Liver (tissue), 9 donors: Measurements from ENCODE around the gene ARHGDIA. TPM values are rescaled to one million over a fixed set of nuclear protein-coding genes. Genes with fewer than 3 reads are reported as not detected.

Experiments used
- DNase-seq: peaks from one replicate; pipeline ENCODE4 v3.0.0-alpha.2; 2017; ENCODE audit warnings: low spot score
- H3K27ac ChIP-seq, 2 donors: one replicate each; pipeline ENCODE4 v1.7.0; 2013; ENCODE audit warnings: inconsistent platforms in 2 of 2, low read length in 2 of 2, control low read depth in 1 of 2, low read depth in 1 of 2, mild to moderate bottlenecking in 1 of 2
- H3K27me3 ChIP-seq, 4 donors: one replicate each; pipeline versions ENCODE4 v1.6.1 to v1.7.0; 2013; ENCODE audit warnings: low read length in 3 of 4, inconsistent platforms in 1 of 4, mild to moderate bottlenecking in 1 of 4, moderate library complexity in 1 of 4; ENCODE audit not compliant: control insufficient read depth in 4 of 4, insufficient read depth in 4 of 4
- H3K36me3 ChIP-seq, 4 donors: one replicate each; pipeline versions ENCODE4 v1.6.1 to v1.7.0; 2013; ENCODE audit warnings: low read length in 3 of 4, mild to moderate bottlenecking in 3 of 4, low read depth in 1 of 4, moderate library complexity in 1 of 4; ENCODE audit not compliant: control insufficient read depth in 4 of 4, insufficient read depth in 3 of 4
- H3K4me1 ChIP-seq, 4 donors: one replicate each; pipeline versions ENCODE4 v1.6.1 to v1.7.0; 2013; ENCODE audit warnings: low read length in 3 of 4, mild to moderate bottlenecking in 3 of 4, moderate library complexity in 1 of 4; ENCODE audit not compliant: control insufficient read depth in 4 of 4, insufficient read depth in 4 of 4
- H3K4me3 ChIP-seq, 3 donors: one replicate each; pipeline versions ENCODE4 v1.6.1 to v1.7.0; 2013; ENCODE audit warnings: low read length in 3 of 3, control low read depth in 1 of 3, low read depth in 1 of 3, mild to moderate bottlenecking in 1 of 3
- H3K9ac ChIP-seq, 2 donors: one replicate each; pipeline ENCODE4 v1.7.0; 2013; ENCODE audit warnings: low read length in 2 of 2, mild to moderate bottlenecking in 2 of 2, moderate library complexity in 2 of 2, control low read depth in 1 of 2, low read depth in 1 of 2
- H3K9me3 ChIP-seq, 4 donors: one replicate each; pipeline versions ENCODE4 v1.6.1 to v1.7.0; 2013; ENCODE audit warnings: low read length in 3 of 4; ENCODE audit not compliant: control insufficient read depth in 4 of 4
- EGR1 ChIP-seq, 2 donors: IDR thresholded peaks; 2 replicates each; pipeline ENCODE4 v1.6.1; 2016 to 2018; ENCODE audit warnings: antibody characterized with exemption in 2 of 2, low read depth in 2 of 2
- FOXA1 ChIP-seq: IDR thresholded peaks from 2 replicates; pipeline ENCODE4 v1.6.1; 2016; ENCODE audit warnings: antibody characterized with exemption
- FOXA2 ChIP-seq: IDR thresholded peaks from 2 replicates; pipeline ENCODE4 v1.6.1; 2016; ENCODE audit warnings: antibody characterized with exemption
- GABPA ChIP-seq, 2 donors: IDR thresholded peaks in 1 of 2; conservative IDR thresholded peaks in 1 of 2; 2 replicates each; pipeline ENCODE4 v1.6.1; 2016; ENCODE audit warnings: antibody characterized with exemption in 2 of 2, mild to moderate bottlenecking in 1 of 2, moderate library complexity in 1 of 2
- HNF4A ChIP-seq, 2 donors: conservative IDR thresholded peaks; 2 replicates each; pipeline ENCODE4 v1.6.1; 2016; ENCODE audit warnings: antibody characterized with exemption in 2 of 2, mild to moderate bottlenecking in 2 of 2
- HNF4G ChIP-seq: IDR thresholded peaks from 2 replicates; pipeline ENCODE4 v1.6.1; 2016; ENCODE audit warnings: antibody characterized with exemption
- JUND ChIP-seq, 2 donors: IDR thresholded peaks; 2 replicates each; pipeline ENCODE4 v1.6.1; 2016; ENCODE audit warnings: antibody characterized with exemption in 2 of 2
- NR2F2 ChIP-seq: IDR thresholded peaks from 2 replicates; pipeline ENCODE4 v1.6.1; 2016; ENCODE audit warnings: antibody characterized with exemption
- RAD21 ChIP-seq, 2 donors: IDR thresholded peaks; 2 replicates each; pipeline ENCODE4 v1.6.1; 2016; ENCODE audit warnings: antibody characterized with exemption in 2 of 2, mild to moderate bottlenecking in 2 of 2
- RXRA ChIP-seq, 2 donors: IDR thresholded peaks; 2 replicates each; pipeline ENCODE4 v1.6.1; 2017 to 2018; ENCODE audit warnings: antibody characterized with exemption in 2 of 2, mild to moderate bottlenecking in 1 of 2
- SP1 ChIP-seq: IDR thresholded peaks from 2 replicates; pipeline ENCODE4 v1.6.1; 2018; ENCODE audit warnings: antibody characterized with exemption, mild to moderate bottlenecking
- TAF1 ChIP-seq: conservative IDR thresholded peaks from 2 replicates; pipeline ENCODE4 v1.6.1; 2016; ENCODE audit warnings: antibody characterized with exemption, mild to moderate bottlenecking
- YY1 ChIP-seq: IDR thresholded peaks from 2 replicates; pipeline ENCODE4 v1.6.1; 2016; ENCODE audit warnings: antibody characterized with exemption, mild to moderate bottlenecking
- WGBS: extraction: QIAGEN DNeasy Blood & Tissue Kit; methylation state at CpG from one replicate; pipeline ENCODE4 v1.1.7; 2013; 5-methylcytosine and 5-hydroxymethylcytosine counted together
- polyA plus RNA-seq, 2 donors: library from polyadenylated mRNA; stranded (reverse) in 1 of 2; unstranded in 1 of 2; fragments of 200-250 nt in 1 of 2; fragments of >200 nt in 1 of 2; fragmentation: Nextera tagmentation in 1 of 2; extraction: Ambion mirVana in 1 of 2; gene quantifications; one replicate each; pipeline versions ENCODE4 v1.2.1 to v1.2.3, GENCODE V29; 2013 to 2015
- total RNA-seq, 2 donors: library from RNA; depleted of rRNA; stranded (reverse); fragments of >200 nt; gene quantifications; one replicate each; pipeline ENCODE4 v1.2.3, GENCODE V29; 2014
- TF ChIP-seq, protein P1 (sequence below): fragments of 150-350 bp; IDR thresholded peaks from 2 replicates; pipeline ENCODE4 v1.5.1; 2017; ENCODE audit warnings: improper control_type of control experiment, low read depth, low read length; ENCODE audit not compliant: missing input control
- TF ChIP-seq, protein P2 (sequence below): IDR thresholded peaks from 2 replicates; pipeline ENCODE4 v1.6.1; 2016; ENCODE audit warnings: antibody characterized with exemption
- TF ChIP-seq, protein P3 (sequence below): IDR thresholded peaks from 2 replicates; pipeline ENCODE4 v1.6.1; 2016; ENCODE audit warnings: antibody characterized with exemption
- TF ChIP-seq, protein P4 (sequence below): IDR thresholded peaks from 2 replicates; pipeline ENCODE4 v1.6.1; 2016; ENCODE audit warnings: antibody characterized with exemption, mild to moderate bottlenecking
- TF ChIP-seq, protein P5 (sequence below): IDR thresholded peaks from 2 replicates; pipeline ENCODE4 v1.6.1; 2016; ENCODE audit warnings: antibody characterized with exemption
- donor health status: healthy.
- donor health status: healthy.
- donor health status: healthy.
- donor health status: healthy.
- donor health status: healthy.

ARHGDIA gene
- total and polyA plus RNA-seq, 4 donors: 35.5 to 142 (median 75.3) TPM

DNA sequence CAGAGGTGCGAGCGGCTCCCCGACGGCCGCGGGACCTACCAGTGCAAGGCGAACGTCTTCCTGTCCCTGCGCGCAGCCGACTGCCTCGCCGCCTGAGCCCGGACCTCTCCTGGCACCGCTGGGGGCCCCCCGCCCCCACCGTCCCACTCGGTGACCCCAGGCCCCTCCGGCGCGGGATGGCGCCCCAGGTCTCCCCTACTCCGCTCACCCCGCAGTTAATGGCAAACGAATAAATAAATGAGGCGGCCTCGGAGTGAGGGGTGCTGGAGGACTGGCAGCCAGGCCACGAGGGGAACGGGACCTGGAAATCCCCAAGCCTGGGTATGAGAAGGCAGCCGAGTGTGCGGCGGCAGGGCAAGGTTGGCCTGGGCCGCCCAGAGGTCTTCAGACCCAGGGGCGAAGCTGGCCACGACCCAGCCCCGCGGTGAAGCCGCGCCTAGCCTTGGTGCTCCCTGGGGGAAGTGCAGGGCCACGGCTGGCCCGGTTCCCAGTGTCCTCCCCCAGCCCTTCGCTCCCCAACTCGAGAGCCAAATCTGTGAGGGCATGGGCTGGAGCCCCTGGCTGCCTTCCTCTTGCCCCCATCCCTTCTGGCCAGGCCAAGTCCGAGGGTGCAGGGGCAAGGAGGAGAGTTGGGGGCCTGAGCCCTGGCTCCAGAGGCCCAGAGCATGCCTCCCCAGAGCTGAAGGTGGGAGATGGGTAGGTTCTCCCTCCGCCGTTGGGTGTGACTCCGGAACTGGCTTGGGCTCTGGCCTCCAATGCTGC is 31.7 kb upstream of the ARHGDIA start (continued):
- TF ChIP-seq, protein P1, sequence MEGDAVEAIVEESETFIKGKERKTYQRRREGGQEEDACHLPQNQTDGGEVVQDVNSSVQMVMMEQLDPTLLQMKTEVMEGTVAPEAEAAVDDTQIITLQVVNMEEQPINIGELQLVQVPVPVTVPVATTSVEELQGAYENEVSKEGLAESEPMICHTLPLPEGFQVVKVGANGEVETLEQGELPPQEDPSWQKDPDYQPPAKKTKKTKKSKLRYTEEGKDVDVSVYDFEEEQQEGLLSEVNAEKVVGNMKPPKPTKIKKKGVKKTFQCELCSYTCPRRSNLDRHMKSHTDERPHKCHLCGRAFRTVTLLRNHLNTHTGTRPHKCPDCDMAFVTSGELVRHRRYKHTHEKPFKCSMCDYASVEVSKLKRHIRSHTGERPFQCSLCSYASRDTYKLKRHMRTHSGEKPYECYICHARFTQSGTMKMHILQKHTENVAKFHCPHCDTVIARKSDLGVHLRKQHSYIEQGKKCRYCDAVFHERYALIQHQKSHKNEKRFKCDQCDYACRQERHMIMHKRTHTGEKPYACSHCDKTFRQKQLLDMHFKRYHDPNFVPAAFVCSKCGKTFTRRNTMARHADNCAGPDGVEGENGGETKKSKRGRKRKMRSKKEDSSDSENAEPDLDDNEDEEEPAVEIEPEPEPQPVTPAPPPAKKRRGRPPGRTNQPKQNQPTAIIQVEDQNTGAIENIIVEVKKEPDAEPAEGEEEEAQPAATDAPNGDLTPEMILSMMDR: no peak
- TF ChIP-seq FOXA1 (no peak), HNF4G (no peak), RXRA (IDR thresholded peaks at IDR 0.05) (no peak), RAD21 (IDR thresholded peaks at IDR 0.05) (no peak), NR2F2 (no peak), EGR1 (IDR thresholded peaks at IDR 0.05; ENCODE audit: low read depth in 2 of 2) (no peak)
- TF ChIP-seq, protein P2, sequence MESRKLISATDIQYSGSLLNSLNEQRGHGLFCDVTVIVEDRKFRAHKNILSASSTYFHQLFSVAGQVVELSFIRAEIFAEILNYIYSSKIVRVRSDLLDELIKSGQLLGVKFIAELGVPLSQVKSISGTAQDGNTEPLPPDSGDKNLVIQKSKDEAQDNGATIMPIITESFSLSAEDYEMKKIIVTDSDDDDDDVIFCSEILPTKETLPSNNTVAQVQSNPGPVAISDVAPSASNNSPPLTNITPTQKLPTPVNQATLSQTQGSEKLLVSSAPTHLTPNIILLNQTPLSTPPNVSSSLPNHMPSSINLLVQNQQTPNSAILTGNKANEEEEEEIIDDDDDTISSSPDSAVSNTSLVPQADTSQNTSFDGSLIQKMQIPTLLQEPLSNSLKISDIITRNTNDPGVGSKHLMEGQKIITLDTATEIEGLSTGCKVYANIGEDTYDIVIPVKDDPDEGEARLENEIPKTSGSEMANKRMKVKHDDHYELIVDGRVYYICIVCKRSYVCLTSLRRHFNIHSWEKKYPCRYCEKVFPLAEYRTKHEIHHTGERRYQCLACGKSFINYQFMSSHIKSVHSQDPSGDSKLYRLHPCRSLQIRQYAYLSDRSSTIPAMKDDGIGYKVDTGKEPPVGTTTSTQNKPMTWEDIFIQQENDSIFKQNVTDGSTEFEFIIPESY: no peak

DNA sequence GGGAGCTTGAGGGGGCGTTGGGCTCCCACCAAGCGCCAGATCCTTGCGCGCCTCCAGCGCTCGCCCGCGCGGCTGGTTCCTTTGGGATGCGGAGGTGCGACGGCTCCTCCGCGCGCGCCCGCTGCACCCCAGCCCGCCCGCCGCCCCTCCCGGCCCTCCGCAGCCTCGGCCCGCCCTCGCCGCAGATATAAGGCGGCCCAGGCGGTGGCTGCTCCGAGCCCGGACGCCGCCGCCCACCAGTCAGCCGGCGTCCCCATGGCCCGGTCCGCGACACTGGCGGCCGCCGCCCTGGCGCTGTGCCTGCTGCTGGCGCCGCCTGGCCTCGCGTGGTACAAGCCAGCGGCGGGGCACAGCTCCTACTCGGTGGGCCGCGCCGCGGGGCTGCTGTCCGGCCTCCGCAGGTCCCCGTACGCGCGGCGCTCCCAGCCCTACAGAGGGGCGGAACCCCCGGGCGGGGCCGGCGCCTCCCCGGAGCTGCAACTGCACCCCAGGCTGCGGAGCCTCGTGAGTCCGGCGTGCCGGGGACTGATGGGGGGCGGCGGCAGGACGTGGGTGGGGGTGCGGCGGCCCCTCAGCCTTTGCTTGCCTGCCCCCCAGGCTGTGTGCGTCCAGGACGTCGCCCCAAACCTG is 31.0 kb upstream of the ARHGDIA start, which contains the start of gene NPB:
Gene NPB (plus strand): TSS at position 216 of the 630 bp plus-strand sequence. CDS start 40 bp downstream, at position 256.
- Histone ChIP-seq H3K4me1 (peaks cover 2 to 23% (median 14%) of the 10 kb centered on the region in 4 donors), H3K36me3 (peaks cover 3 to 45% (median 18%) of the 10 kb centered on the region in 4 donors), H3K27me3 (no peaks in the 10 kb centered on the region), H3K27ac (no peak within 1 kb of the TSS), H3K9me3 (no peaks in the 10 kb centered on the region), H3K9ac (no peak within 1 kb of the TSS), H3K4me3 (peak within 1 kb of the TSS in 1 of 3 donors; percentile 32)
- TF ChIP-seq, protein P3, sequence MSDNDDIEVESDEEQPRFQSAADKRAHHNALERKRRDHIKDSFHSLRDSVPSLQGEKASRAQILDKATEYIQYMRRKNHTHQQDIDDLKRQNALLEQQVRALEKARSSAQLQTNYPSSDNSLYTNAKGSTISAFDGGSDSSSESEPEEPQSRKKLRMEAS: no peak
- no peak for TF ChIP-seq SP1
- no peak for TF ChIP-seq JUND (IDR thresholded peaks at IDR 0.05)
- TF ChIP-seq FOXA2: no peak
- TF ChIP-seq TAF1: no peak
- TF ChIP-seq HNF4A (conservative IDR thresholded peaks at IDR 0.05): no peak
- TF ChIP-seq RAD21 (IDR thresholded peaks at IDR 0.05): no peak
- TF ChIP-seq, protein P4, sequence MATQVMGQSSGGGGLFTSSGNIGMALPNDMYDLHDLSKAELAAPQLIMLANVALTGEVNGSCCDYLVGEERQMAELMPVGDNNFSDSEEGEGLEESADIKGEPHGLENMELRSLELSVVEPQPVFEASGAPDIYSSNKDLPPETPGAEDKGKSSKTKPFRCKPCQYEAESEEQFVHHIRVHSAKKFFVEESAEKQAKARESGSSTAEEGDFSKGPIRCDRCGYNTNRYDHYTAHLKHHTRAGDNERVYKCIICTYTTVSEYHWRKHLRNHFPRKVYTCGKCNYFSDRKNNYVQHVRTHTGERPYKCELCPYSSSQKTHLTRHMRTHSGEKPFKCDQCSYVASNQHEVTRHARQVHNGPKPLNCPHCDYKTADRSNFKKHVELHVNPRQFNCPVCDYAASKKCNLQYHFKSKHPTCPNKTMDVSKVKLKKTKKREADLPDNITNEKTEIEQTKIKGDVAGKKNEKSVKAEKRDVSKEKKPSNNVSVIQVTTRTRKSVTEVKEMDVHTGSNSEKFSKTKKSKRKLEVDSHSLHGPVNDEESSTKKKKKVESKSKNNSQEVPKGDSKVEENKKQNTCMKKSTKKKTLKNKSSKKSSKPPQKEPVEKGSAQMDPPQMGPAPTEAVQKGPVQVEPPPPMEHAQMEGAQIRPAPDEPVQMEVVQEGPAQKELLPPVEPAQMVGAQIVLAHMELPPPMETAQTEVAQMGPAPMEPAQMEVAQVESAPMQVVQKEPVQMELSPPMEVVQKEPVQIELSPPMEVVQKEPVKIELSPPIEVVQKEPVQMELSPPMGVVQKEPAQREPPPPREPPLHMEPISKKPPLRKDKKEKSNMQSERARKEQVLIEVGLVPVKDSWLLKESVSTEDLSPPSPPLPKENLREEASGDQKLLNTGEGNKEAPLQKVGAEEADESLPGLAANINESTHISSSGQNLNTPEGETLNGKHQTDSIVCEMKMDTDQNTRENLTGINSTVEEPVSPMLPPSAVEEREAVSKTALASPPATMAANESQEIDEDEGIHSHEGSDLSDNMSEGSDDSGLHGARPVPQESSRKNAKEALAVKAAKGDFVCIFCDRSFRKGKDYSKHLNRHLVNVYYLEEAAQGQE: no peak
- no peak for TF ChIP-seq NR2F2
- no peak for TF ChIP-seq FOXA1
- no peak for TF ChIP-seq YY1
- TF ChIP-seq, protein P2: no peak
- no peak for TF ChIP-seq GABPA (IDR thresholded peaks at IDR 0.05 in 1 of 2, conservative IDR thresholded peaks at IDR 0.05 in 1 of 2)
- TF ChIP-seq RXRA (IDR thresholded peaks at IDR 0.05): no peak
- TF ChIP-seq, protein P1: no peak
- TF ChIP-seq, protein P5, sequence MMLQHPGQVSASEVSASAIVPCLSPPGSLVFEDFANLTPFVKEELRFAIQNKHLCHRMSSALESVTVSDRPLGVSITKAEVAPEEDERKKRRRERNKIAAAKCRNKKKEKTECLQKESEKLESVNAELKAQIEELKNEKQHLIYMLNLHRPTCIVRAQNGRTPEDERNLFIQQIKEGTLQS: no peak
- no peak for TF ChIP-seq EGR1 (IDR thresholded peaks at IDR 0.05; ENCODE audit: low read depth in 2 of 2)
- DNase-seq: no peak
- WGBS: 2% methylated on average over 79 of the region's 79 CpGs
